ENCODE data around the gene TOMM34.

DNA sequence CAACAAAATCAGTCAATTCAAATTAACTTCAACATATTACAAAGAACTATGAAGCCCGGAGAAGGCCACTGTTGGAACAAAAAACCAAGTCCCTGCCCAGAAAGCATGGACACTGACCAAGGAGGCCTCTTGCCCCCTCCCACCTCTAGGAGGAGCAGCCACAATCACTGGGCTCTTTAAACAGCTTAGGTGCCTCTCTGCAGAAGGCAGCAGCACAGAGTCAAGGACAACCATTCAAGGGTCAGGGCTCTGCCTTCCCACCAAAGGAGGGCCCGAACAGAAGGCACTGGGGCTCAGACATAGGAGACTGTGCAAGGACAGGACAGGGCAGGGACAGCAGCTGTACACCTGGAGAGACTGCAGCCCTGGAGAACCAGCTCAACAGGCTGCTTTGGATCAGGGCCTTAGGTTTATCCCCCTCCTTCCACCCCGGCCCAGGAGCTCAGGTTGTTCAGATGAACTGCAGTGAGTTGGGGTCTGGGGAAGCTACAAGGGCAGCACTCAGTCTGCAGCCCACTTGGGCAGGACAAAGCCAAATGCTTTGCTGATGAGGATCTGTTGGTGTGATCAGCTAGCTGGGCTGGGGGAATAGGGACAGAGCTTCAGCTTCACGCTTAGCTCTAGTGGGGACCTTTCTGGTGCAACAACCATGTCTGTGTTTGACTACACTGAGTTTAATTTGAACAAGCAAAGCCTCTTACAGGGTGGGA is 17.8 kb downstream of the TOMM34 start:
- TF ChIP-seq CTCF (IDR thresholded peaks at IDR 0.05) (peak; percentile 15), EZH2 (IDR thresholded peaks at IDR 0.05) (no peak)
